Cardiac muscle cell (in vitro differentiated cells and primary cell): ENCODE data around the gene SLC35B4. TPM values are rescaled to one million over a fixed set of nuclear protein-coding genes. Genes with fewer than 3 reads are reported as not detected.

Experiments used
- DNase-seq, 2 donors: peaks; one replicate each; pipeline versions ENCODE4 v3.0.0 to v3.0.0-alpha.2; 2010 to 2017; ENCODE audit warnings: low read depth in 1 of 2, low spot score in 1 of 2
- H3K27ac ChIP-seq: fragments of 200-600 bp; sonication (generic); 2 replicates; pipeline ENCODE4 v1.5.1; 2016
- H3K27me3 ChIP-seq: fragments of 200-600 bp; sonication (generic); 2 replicates; pipeline ENCODE4 v1.6.0; 2016; ENCODE audit warnings: control low read depth
- H3K36me3 ChIP-seq: fragments of 200-600 bp; sonication (generic); 2 replicates; pipeline ENCODE4 v1.5.1; 2016; ENCODE audit warnings: control low read depth
- H3K4me1 ChIP-seq: fragments of 200-600 bp; sonication (generic); 2 replicates; pipeline ENCODE4 v1.8.1; 2017; ENCODE audit warnings: low read depth, mild to moderate bottlenecking, mixed run types
- H3K4me3 ChIP-seq: fragments of 200-600 bp; sonication (generic); 2 replicates; pipeline ENCODE4 v1.5.1; 2016; ENCODE audit warnings: mild to moderate bottlenecking
- H3K9me3 ChIP-seq: fragments of 200-600 bp; sonication (generic); 2 replicates; pipeline ENCODE4 v1.5.1; 2017; ENCODE audit warnings: low read depth, mild to moderate bottlenecking, control low read depth
- CTCF ChIP-seq: IDR thresholded peaks from 2 replicates; pipeline ENCODE4 v1.5.1; 2012; ENCODE audit warnings: low read depth, mild to moderate bottlenecking, low read length
- polyA plus RNA-seq: library from polyadenylated mRNA; unstranded; fragments of >200 nt; fragmentation: Nextera tagmentation; extraction: Ambion mirVana; gene quantifications from 2 replicates; pipeline ENCODE4 v1.2.1, GENCODE V29; 2016
- total RNA-seq: library from RNA; depleted of rRNA; stranded (reverse); fragments of >200 nt; gene quantifications from 2 replicates; pipeline ENCODE4 v1.2.3, GENCODE V29; 2016

SLC35B4 gene
- total and polyA plus RNA-seq, 2 experiments from 2014 or later = 7.1 to 16.8 TPM

GRCh38 chr7:134279898-134280297 is 36.8 kb downstream of the SLC35B4 start:
- no peaks in the 10 kb centered on the region for H3K4me1 ChIP-seq
- no peak overlapping the region for H3K27ac ChIP-seq
- H3K36me3 ChIP-seq = no peaks in the 10 kb centered on the region
- H3K9me3 ChIP-seq = no peaks in the 10 kb centered on the region
- no peak for TF ChIP-seq CTCF
- H3K4me3 ChIP-seq = no peak overlapping the region
- H3K27me3 ChIP-seq = no peaks in the 10 kb centered on the region
- no peak for DNase-seq

- H3K4me3 ChIP-seq = no peak overlapping the region
- no peaks in the 10 kb centered on the region for H3K36me3 ChIP-seq
- DNase-seq = no peak
- no peaks in the 10 kb centered on the region for H3K27me3 ChIP-seq
- no peak overlapping the region for H3K27ac ChIP-seq
- no peaks in the 10 kb centered on the region for H3K9me3 ChIP-seq
- no peak for TF ChIP-seq CTCF
- no peaks in the 10 kb centered on the region for H3K4me1 ChIP-seq
These were observed 37.4 kb downstream of the SLC35B4 start for GRCh38 chr7:134279336-134279735.

- no peaks in the 10 kb centered on the region for H3K9me3 ChIP-seq
- no peaks in the 10 kb centered on the region for H3K4me1 ChIP-seq
- H3K4me3 ChIP-seq = no peak overlapping the region
- TF ChIP-seq CTCF = no peak
- DNase-seq = no peak
- H3K36me3 ChIP-seq = no peaks in the 10 kb centered on the region
- no peak overlapping the region for H3K27ac ChIP-seq
- no peaks in the 10 kb centered on the region for H3K27me3 ChIP-seq
These were observed 38.1 kb downstream of the SLC35B4 start for GRCh38 chr7:134278502-134279153.

GRCh38 chr7:134276951-134277350 is 39.8 kb downstream of the SLC35B4 start:
- H3K36me3 ChIP-seq = no peaks in the 10 kb centered on the region
- H3K27me3 ChIP-seq = no peaks in the 10 kb centered on the region
- no peak overlapping the region for H3K27ac ChIP-seq
- peak; percentile 2 to 4 for DNase-seq
- no peaks in the 10 kb centered on the region for H3K4me1 ChIP-seq
- no peaks in the 10 kb centered on the region for H3K9me3 ChIP-seq
- no peak overlapping the region for H3K4me3 ChIP-seq
- no peak for TF ChIP-seq CTCF

- DNase-seq = no peak
- TF ChIP-seq CTCF = no peak
- H3K4me3 ChIP-seq = no peak overlapping the region
- no peak overlapping the region for H3K27ac ChIP-seq
- H3K4me1 ChIP-seq = no peaks in the 10 kb centered on the region
- H3K36me3 ChIP-seq = no peaks in the 10 kb centered on the region
- no peaks in the 10 kb centered on the region for H3K9me3 ChIP-seq
- H3K27me3 ChIP-seq = no peaks in the 10 kb centered on the region
These were observed 54.4 kb downstream of the SLC35B4 start for GRCh38 chr7:134262322-134262721.
